ENCODE measurements around the gene YWHAQ. TPM values are rescaled to one million over a fixed set of nuclear protein-coding genes. Genes with fewer than 3 reads are reported as not detected.

YWHAQ gene
- total and polyA plus RNA-seq, 9 of the 15 experiments (the other 6 are each of a cell fraction or from before 2014, with no cell fraction given) = 63.1 to 359 (median 203) TPM

GRCh38 chr2:9629222-9630116 lies 1.3 kb downstream of the YWHAQ start:
- H2AFZ ChIP-seq (ENCODE audit: low read depth, low read length) = peak overlapping the region; percentile 77
- DNase-seq (ENCODE audit: extremely low read depth in 1 of 4, low spot score in 3 of 4) = peak in 1 of 4 experiments; percentile 28
- FAIRE-seq = peak; percentile 26
- H3K79me2 ChIP-seq (ENCODE audit: control insufficient read depth, insufficient read depth, low read length) = peaks cover 57% of the 10 kb centered on the region
- intact Hi-C loops (cut with micrococcal nuclease) = loop anchor here (5.0 to 10.0 kb wide), 2 partner anchors 72 to 135 kb away; partner anchors contain the start of gene ADAM17
- ATAC-seq = no peak
- peak overlapping the region; percentile 91 for H3K27ac ChIP-seq (ENCODE audit: extremely low read depth, low read depth, low read length)
- peak overlapping the region; percentile 77 for H3K4me3 ChIP-seq
- in situ Hi-C loops (cut with MboI) = no loop called here
- no TSS peak for BruUV-seq (replicated peaks)
- 4% methylated on average over 20 of the region's 20 CpGs for WGBS (ENCODE audit: insufficient coverage, low coverage, missing lambda C conversion rate)
- no peaks in the 10 kb centered on the region for H3K27me3 ChIP-seq (ENCODE audit: control insufficient read depth in 2 of 2, insufficient read depth in 2 of 2, low read length in 2 of 2)
- peak overlapping the region; percentile 94 for H3K4me2 ChIP-seq (ENCODE audit: insufficient read depth, low read length)
- no peaks in the 10 kb centered on the region for H3K9me1 ChIP-seq (ENCODE audit: control insufficient read depth, insufficient read depth, low read length)
- peak; percentile 43 for TF ChIP-seq MAFG (tag; conservative IDR thresholded peaks at IDR 0.05)
- peak; percentile 83 for TF ChIP-seq ZKSCAN8 (CRISPR knock-in tag; IDR thresholded peaks at IDR 0.05)
- TF ChIP-seq HNRNPUL1 (IDR thresholded peaks at IDR 0.05; ENCODE audit: low read length) = 0 out of 2 replicates have a peak, but pooled peaks have one; percentile 51
- peak; percentile 79 for TF ChIP-seq NFE2 (IDR thresholded peaks at IDR 0.05; ENCODE audit: low read depth)
- TF ChIP-seq ZNF408 (CRISPR knock-in tag; IDR thresholded peaks at IDR 0.05; ENCODE audit: low read depth) = no peak
- peak; percentile 68; the same call in 1 of the 2 replicates for TF ChIP-seq PHF21A (IDR thresholded peaks at IDR 0.05; ENCODE audit: borderline replicate concordance, low read depth)
- TF ChIP-seq SIN3A (IDR thresholded peaks at IDR 0.05; ENCODE audit: borderline replicate concordance in 2 of 2, control insufficient read depth in 1 of 2, low read depth in 2 of 2, low read length in 2 of 2) = peak in 1 of 2 experiments; percentile 29; a peak in 1 of 4 replicates
- 0 out of 4 replicates have a peak, but pooled peaks of 1 of the 2 experiments have one; percentile 33 for TF ChIP-seq RCOR1 (IDR thresholded peaks at IDR 0.05; ENCODE audit: borderline replicate concordance in 1 of 2, low read depth in 2 of 2, low read length in 2 of 2)
- peak; percentile 34 to 43; a peak in 2 of 4 replicates for TF ChIP-seq KDM1A (IDR thresholded peaks at IDR 0.05)
- peak; percentile 14; the same call in 1 of the 2 replicates for TF ChIP-seq SMARCE1 (IDR thresholded peaks at IDR 0.05)
- TF ChIP-seq ZNF316 (IDR thresholded peaks at IDR 0.05) = peak; percentile 52
- peak; percentile 42 for TF ChIP-seq DACH1 (IDR thresholded peaks at IDR 0.05; ENCODE audit: partially characterized antibody)
- TF ChIP-seq GTF2F1 (IDR thresholded peaks at IDR 0.05; ENCODE audit: low read depth, low read length) = no peak
- TF ChIP-seq C11orf30 (IDR thresholded peaks at IDR 0.05; ENCODE audit: low read depth) = peak; percentile 48; the same call in 1 of the 2 replicates
- TF ChIP-seq ZNF146 (CRISPR knock-in tag; IDR thresholded peaks at IDR 0.05; ENCODE audit: unreplicated experiment) = no peak
- TF ChIP-seq ZC3H8 (IDR thresholded peaks at IDR 0.05) = no peak
- ChIA-PET CTCF (ENCODE audit: low intra/inter-chr PET ratio) (no interaction called here), POLR2A (interaction anchor here (0.5 to 3.7 kb wide), 21 partner anchors 9 to 636 kb away, joined by 3 to 19 read pairs (median 5); partner anchors contain the start of genes ADAM17 and TAF1B)
- H3K36me3 ChIP-seq (ENCODE audit: control insufficient read depth, insufficient read depth, low read length) = peaks cover 49% of the 10 kb centered on the region
- H3K9me3 ChIP-seq (replicated peaks; ENCODE audit: control insufficient read depth, insufficient read depth, low read depth, low read length) = no peaks in the 10 kb centered on the region
- peak overlapping the region; percentile 84 to 99 for H3K9ac ChIP-seq (ENCODE audit: insufficient read depth in 1 of 2, low read depth in 2 of 2, low read length in 2 of 2)
- peaks cover 6 to 7% of the 10 kb centered on the region in 2 experiments; a peak in 4 of 5 replicates for H3K4me1 ChIP-seq (replicated peaks in 1 of 2; ENCODE audit: control insufficient read depth in 2 of 2, insufficient read depth in 2 of 2, low read length in 2 of 2)
- peaks cover 7% of the 10 kb centered on the region; the same call in 1 of the 2 replicates for H4K20me1 ChIP-seq (replicated peaks; ENCODE audit: control insufficient read depth, insufficient read depth, low read length)

Data from K562 (cell line).